Measurements from ENCODE around the gene TMEM121. TPM values are rescaled to one million over a fixed set of nuclear protein-coding genes. Genes with fewer than 3 reads are reported as not detected.
A peak's percentile ranks its signal among the peaks of the same experiment; 100 is the strongest.

Gene TMEM121
- total RNA-seq, 2 experiments from 2014 or later, result 11.5 to 11.9 TPM

DNA sequence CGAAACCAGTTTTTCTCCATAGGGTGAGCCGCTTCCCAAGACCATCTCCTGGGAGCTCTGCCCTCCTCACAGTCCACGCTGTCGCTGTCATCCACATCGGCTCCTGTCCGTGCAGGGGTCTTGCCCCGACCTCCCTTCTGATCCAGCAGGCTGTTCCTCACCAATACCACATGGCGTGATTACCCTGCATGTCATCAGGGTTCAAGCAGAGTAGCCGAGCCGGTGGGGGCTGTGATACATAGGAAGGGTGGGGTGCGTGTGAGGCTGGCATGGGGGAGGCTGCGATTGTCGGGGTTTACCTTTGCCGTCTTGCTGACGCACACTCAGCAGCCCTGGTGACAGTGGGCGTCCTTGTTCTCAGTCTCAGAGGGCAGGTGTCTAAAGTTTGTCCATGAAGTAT is 18.3 kb upstream of the TMEM121 start:
- Mint-ChIP-seq H3K36me3 (no peaks in the 10 kb centered on the region), H3K9me3 (ENCODE audit: low read depth) (no peaks in the 10 kb centered on the region), H3K4me3 (no peak overlapping the region), H3K27ac (no peak overlapping the region), H3K4me1 (peaks cover 3% of the 10 kb centered on the region), H3K27me3 (peaks cover 29% of the 10 kb centered on the region)
- CTCF ChIA-PET, result interaction anchor here (0.7 to 1.1 kb wide), 2 partner anchors 18 to 20 kb away, joined by 3 to 4 read pairs; no protein-coding TSS in a partner anchor
- DNase-seq (no peak), ATAC-seq (no peak)

DNA sequence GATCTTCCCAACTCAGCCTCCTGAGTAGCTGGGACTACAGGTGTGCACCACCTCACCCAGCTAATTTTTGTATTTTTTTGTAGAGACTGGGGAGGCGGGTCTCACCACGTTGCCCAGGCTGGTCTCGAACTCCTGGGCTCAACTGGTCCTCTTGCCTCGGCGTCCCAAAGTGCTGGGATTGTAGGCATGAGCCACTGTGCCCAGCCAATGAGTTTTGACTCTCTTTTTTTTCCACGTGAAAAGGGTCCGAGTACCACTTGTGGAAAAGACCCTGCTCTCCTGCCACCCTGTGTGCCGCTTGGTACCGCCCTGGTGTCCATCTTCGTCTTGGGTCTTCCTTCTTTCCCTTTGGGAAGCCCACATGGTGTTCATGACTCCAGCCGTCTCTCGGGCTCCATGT is 17.8 kb upstream of the TMEM121 start:
- peaks cover 3% of the 10 kb centered on the region for H3K4me1 Mint-ChIP-seq
- H3K4me3 Mint-ChIP-seq, result no peak overlapping the region
- H3K27ac Mint-ChIP-seq, result no peak overlapping the region
- no peaks in the 10 kb centered on the region for H3K9me3 Mint-ChIP-seq (ENCODE audit: low read depth)
- H3K36me3 Mint-ChIP-seq, result no peaks in the 10 kb centered on the region
- DNase-seq (no peak), ATAC-seq (no peak)
- peaks cover 29% of the 10 kb centered on the region for H3K27me3 Mint-ChIP-seq
- CTCF ChIA-PET, result no interaction called here

DNA sequence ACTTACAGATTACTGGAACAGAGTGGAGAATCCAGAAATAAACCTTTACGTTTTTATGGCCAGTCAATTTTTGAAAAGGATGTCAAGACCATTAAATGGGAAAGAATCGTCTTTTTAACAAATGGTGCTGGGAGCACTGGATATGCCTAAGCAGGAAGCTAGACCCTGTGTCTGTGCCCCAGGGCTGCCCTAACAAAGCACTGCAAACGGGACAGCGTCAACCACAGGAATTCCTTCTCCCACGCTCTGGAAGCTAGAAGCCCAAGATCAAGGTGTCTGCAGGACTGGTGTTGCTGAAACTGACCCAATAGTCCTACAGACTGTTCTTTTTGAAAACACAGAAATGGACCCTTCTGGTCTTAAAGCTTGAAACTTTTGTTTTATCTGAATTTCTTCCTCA is 9.3 kb upstream of the TMEM121 start:
- CTCF ChIA-PET, result no interaction called here
- no peak for ATAC-seq

DNA sequence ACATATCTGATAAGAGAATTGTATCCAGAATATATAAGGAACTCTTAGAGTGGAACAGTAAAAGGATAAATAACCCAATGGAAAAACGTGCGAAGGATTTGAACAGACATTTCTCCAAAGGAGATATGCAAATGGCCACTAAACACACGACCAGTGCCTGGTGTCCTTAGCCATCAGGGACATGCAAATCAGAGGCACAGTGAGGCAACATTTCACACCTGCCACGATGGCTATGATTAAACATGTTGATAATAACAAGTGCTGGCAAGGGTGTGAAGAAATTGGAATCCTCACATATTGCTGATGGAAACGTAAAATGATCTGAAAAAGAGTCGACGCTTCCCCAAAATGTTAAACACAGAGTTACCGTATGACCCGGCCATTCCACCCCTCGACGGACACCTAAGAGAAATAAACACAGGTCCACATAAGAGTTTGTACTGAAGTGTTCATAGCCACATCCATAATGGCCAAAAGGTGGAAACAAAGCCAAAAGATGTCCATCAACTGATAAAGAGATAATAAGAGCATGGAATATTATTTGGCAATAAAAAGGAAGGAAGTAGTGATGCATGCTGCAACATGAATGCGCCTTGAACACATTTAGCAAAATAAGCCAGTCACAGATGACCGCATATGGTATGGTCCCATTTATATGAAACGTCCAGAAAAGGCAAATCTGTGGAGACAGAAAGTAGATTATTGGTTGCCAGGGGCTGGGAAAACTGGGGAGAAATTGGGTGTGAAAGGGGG is 6.3 kb upstream of the TMEM121 start:
- no peaks in the 10 kb centered on the region for H3K36me3 Mint-ChIP-seq
- DNase-seq (no peak), ATAC-seq (no peak)
- no peak overlapping the region for H3K27ac Mint-ChIP-seq
- no peaks in the 10 kb centered on the region for H3K9me3 Mint-ChIP-seq (ENCODE audit: low read depth)
- H3K4me1 Mint-ChIP-seq, result no peaks in the 10 kb centered on the region
- CTCF ChIA-PET, result no interaction called here
- H3K4me3 Mint-ChIP-seq, result no peak overlapping the region
- H3K27me3 Mint-ChIP-seq, result peaks cover 56% of the 10 kb centered on the region

More for the DNA sequence above, 9.3 kb upstream of the TMEM121 start:
- no peak overlapping the region for H3K27ac Mint-ChIP-seq
- H3K4me3 Mint-ChIP-seq, result no peak overlapping the region
- H3K4me1 Mint-ChIP-seq, result no peaks in the 10 kb centered on the region
- no peaks in the 10 kb centered on the region for H3K36me3 Mint-ChIP-seq
- H3K27me3 Mint-ChIP-seq, result peaks cover 50% of the 10 kb centered on the region
- H3K9me3 Mint-ChIP-seq (ENCODE audit: low read depth), result no peaks in the 10 kb centered on the region
- DNase-seq, result no peak

DNA sequence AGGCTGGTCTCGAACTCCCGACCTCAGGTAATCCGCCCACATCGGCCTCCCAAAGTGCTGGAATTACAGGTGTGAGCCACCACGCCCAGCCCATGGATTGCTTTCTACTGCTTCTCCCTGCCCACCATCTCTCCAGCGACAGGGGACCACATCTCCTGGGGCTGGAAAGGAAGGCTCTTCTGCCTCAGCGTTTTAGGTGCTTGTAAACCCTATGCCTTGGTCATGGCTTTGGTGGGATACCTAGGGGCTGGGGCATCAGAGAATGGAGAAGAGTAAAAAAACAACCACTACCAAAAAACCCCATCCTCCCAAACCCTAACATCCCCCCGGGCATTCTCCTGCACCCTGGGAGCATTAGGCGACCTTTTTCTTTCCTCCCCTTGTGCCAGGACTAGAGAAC is 1.1 kb upstream of the TMEM121 start:
- H3K9me3 Mint-ChIP-seq (ENCODE audit: low read depth), result no peaks in the 10 kb centered on the region
- no peak overlapping the region for H3K27ac Mint-ChIP-seq
- peaks cover 13% of the 10 kb centered on the region for H3K4me1 Mint-ChIP-seq
- DNase-seq (no peak), ATAC-seq (no peak)
- CTCF ChIA-PET, result interaction anchor here (0.8 kb wide), 1 partner anchor 35 kb away, joined by 3 read pairs; no protein-coding TSS in a partner anchor
- peaks cover 26% of the 10 kb centered on the region for H3K27me3 Mint-ChIP-seq
- no peak overlapping the region for H3K4me3 Mint-ChIP-seq
- no peaks in the 10 kb centered on the region for H3K36me3 Mint-ChIP-seq

DNA sequence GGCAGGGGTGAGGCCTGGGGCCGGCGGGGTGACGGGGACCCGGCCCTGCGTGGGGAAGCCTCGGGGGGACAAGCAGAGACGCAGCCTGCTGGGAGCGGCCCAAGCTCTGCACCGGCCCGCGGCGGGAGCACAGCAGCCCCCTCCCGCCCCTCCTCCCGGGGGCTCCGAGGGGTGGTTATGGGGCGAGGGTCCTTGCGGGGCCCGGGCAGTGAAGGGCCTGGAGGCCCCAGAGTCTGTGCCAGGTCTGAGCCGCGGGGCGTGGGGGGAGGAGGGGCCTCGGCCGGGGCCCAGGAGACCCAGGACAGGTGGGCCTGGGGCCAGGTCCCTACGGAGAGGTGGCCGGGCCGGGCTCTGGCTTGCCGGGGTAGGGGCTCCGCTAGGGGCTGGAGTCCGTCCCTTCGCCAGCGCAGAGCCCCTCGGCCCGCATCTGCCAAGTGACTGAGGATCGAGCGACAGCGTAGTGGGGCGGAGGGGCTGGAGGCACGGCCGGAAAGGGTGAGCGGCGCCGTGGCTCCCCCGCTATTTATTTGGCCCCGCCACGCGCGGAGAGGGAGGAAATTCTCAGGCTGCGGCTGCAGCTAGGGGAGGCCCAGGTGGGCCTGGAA is 495 bp downstream of the TMEM121 start:
- no peaks in the 10 kb centered on the region for H3K9me3 Mint-ChIP-seq (ENCODE audit: low read depth)
- CTCF ChIA-PET, result interaction anchor here (1.3 to 4.5 kb wide), 2 partner anchors 45 to 152 kb away, joined by 4 to 42 read pairs; no protein-coding TSS in a partner anchor
- peaks cover 25% of the 10 kb centered on the region for H3K27me3 Mint-ChIP-seq
- peaks cover 19% of the 10 kb centered on the region for H3K4me1 Mint-ChIP-seq
- H3K4me3 Mint-ChIP-seq, result peak overlapping the region; percentile 61
- DNase-seq, result no peak
- H3K27ac Mint-ChIP-seq, result no peak overlapping the region
- H3K36me3 Mint-ChIP-seq, result no peaks in the 10 kb centered on the region
- ATAC-seq, result no peak

DNA sequence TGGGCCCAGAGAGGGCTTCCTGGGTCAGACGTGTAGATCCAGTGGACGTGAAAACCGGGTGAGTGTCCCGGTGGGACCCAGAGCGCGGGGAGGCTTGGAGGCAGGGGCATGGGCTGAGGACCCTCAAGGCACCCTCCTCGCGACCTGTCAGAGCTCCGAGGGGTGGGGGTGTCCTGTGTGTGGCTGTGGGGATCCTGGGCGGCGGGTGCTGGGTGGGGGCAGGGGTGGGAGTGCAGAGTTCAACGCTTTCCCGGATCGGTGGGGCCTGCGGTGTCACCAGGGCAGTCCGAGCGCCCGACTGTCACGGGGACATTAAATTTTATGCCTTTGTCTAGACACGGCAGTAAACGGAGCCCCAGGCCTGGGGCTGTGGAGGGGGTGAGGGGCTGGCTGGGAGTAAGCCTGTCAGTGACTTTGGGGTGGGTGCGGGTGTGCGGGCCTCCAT is 1.0 kb downstream of the TMEM121 start:
- ATAC-seq (no peak), DNase-seq (no peak)
- CTCF ChIA-PET, result interaction anchor here (1.3 to 4.5 kb wide), 4 partner anchors 35 to 156 kb away, joined by 4 to 42 read pairs (median 16); no protein-coding TSS in a partner anchor
- Mint-ChIP-seq H3K36me3 (no peaks in the 10 kb centered on the region), H3K4me3 (peak overlapping the region; percentile 61), H3K27me3 (peaks cover 25% of the 10 kb centered on the region), H3K27ac (peak overlapping the region; percentile 52), H3K9me3 (ENCODE audit: low read depth) (no peaks in the 10 kb centered on the region), H3K4me1 (peaks cover 21% of the 10 kb centered on the region)

DNA sequence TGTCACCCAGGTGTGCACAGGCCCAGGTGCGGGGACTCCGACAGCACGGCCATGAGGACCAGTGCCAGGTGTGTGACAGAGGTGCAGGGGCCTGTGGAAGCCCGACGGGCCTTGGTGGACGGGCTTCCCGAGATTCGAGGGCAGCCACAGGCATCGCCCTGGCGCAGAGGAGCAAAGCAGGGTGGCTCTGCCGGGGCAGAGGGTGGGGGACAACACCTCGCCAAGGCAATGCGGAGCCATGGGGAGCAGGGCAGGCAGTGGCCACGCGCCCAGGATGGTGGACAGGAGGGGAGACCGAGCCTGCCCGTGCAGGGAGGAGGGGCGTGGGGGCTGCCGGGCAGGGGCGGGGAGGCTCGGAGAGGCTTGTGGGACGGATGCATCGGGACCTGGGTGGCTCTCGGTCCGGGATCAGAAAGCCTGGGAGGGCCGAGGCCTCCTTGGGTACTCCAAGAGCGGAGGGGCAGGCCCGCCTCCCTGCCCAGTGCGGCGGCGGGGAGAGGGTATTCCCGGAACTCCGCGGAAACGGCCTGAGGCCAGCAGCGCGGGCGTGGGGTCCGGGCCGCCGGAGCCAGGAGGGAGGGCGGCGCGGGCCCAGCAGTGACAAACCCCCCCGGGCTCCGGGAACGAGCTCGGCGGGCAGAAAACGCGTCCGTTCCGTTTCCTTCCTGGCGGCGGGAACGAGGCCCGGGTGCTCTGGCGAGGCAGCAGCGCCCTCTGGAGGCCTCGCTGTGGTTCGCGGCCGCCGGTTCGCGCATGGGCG is 1.6 kb downstream of the TMEM121 start:
- peaks cover 23% of the 10 kb centered on the region for H3K27me3 Mint-ChIP-seq
- ATAC-seq, result peak; percentile 70
- peak overlapping the region; percentile 61 for H3K4me3 Mint-ChIP-seq
- peaks cover 21% of the 10 kb centered on the region for H3K4me1 Mint-ChIP-seq
- DNase-seq, result peak; percentile 85
- CTCF ChIA-PET, result interaction anchor here (0.7 to 5.5 kb wide), 20 partner anchors 10 to 441 kb away, joined by 3 to 42 read pairs (median 4); partner anchors contain the start of genes BRF1 and CRIP1
- H3K27ac Mint-ChIP-seq, result peak overlapping the region; percentile 52
- H3K36me3 Mint-ChIP-seq, result no peaks in the 10 kb centered on the region
- no peaks in the 10 kb centered on the region for H3K9me3 Mint-ChIP-seq (ENCODE audit: low read depth)

DNA sequence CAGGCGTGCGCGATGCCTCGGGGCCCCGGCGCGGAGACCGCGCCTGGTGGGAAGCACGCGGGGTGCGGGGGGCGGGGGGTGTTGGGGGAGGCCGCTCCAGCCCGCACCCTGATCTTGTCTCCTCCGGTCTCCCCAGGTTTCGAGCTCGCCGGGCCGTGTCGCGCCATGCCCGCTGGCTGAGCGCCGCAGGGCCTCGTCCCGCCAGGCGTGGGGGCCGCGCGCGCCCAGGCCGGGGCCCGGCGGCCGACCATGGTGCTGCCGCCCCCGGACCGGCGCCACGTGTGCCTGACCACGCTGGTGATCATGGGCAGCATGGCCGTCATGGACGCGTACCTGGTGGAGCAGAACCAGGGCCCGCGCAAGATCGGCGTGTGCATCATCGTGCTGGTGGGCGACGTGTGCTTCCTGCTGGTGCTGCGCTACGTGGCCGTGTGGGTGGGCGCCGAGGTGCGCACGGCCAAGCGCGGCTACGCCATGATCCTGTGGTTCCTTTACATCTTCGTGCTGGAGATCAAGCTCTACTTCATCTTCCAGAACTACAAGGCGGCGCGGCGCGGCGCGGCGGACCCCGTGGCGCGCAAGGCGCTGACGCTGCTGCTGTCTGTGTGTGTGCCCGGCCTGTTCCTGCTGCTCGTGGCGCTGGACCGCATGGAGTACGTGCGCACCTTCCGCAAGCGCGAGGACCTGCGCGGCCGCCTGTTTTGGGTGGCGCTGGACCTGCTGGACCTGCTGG is 2.4 kb downstream of the TMEM121 start:
- Mint-ChIP-seq H3K27ac (peak overlapping the region; percentile 87), H3K27me3 (peaks cover 18% of the 10 kb centered on the region), H3K9me3 (ENCODE audit: low read depth) (no peaks in the 10 kb centered on the region), H3K4me3 (peak overlapping the region; percentile 81), H3K36me3 (no peaks in the 10 kb centered on the region), H3K4me1 (peaks cover 21% of the 10 kb centered on the region)
- ATAC-seq (peak; percentile 9), DNase-seq (peak; percentile 52)
- CTCF ChIA-PET, result interaction anchor here (0.7 to 5.5 kb wide), 21 partner anchors 9 to 442 kb away, joined by 3 to 42 read pairs (median 4); partner anchors contain the start of genes BRF1 and CRIP1

DNA sequence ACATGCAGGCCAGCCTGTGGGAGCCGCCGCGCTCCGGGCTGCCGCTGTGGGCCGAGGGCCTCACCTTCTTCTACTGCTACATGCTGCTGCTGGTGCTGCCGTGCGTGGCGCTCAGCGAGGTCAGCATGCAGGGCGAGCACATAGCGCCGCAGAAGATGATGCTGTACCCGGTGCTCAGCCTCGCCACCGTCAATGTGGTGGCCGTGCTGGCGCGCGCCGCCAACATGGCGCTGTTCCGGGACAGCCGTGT is 2.9 kb downstream of the TMEM121 start:
- peak overlapping the region; percentile 81 for H3K4me3 Mint-ChIP-seq
- H3K9me3 Mint-ChIP-seq (ENCODE audit: low read depth), result no peaks in the 10 kb centered on the region
- peak overlapping the region; percentile 87 for H3K27ac Mint-ChIP-seq
- CTCF ChIA-PET, result interaction anchor here (1.2 to 5.5 kb wide), 7 partner anchors 8 to 177 kb away, joined by 4 to 42 read pairs (median 13); no protein-coding TSS in a partner anchor
- DNase-seq (no peak), ATAC-seq (peak; percentile 18)
- peaks cover 21% of the 10 kb centered on the region for H3K4me1 Mint-ChIP-seq
- no peaks in the 10 kb centered on the region for H3K36me3 Mint-ChIP-seq
- peaks cover 15% of the 10 kb centered on the region for H3K27me3 Mint-ChIP-seq

DNA sequence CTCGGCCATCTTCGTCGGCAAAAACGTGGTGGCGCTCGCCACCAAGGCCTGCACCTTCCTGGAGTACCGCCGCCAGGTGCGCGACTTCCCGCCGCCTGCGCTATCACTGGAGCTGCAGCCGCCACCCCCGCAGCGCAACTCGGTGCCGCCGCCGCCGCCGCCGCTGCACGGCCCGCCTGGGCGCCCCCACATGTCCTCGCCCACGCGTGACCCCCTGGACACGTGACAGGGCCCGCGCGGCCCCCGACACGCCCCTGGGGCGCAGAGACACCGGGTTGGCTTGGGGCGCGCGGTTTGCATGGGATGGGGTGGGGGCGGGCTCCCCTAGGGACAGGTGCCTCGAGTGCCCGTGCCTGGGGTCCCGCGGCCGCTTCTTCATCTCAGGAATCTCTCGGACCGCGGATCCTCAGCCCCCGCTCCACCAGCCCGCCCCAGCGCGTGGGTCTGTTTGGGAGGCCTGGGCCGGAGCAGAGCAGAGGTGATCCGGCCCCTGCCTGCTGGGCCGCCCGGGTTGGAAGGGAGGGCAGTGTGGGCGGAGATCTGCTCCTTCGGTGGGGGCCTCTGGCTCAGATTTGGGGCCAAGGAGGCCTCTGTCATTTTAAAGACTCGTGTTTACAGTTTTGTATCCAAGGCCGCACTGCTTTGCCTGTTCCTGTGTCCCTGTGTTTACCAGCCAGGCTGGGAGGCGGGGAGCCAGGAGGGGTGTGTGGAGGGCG is 3.3 kb downstream of the TMEM121 start:
- CTCF ChIA-PET, result interaction anchor here (1.0 to 5.5 kb wide), 9 partner anchors 8 to 178 kb away, joined by 3 to 42 read pairs (median 10); no protein-coding TSS in a partner anchor
- Mint-ChIP-seq H3K9me3 (ENCODE audit: low read depth) (no peaks in the 10 kb centered on the region), H3K36me3 (no peaks in the 10 kb centered on the region), H3K27ac (peak overlapping the region; percentile 87), H3K27me3 (peaks cover 10% of the 10 kb centered on the region), H3K4me3 (peak overlapping the region; percentile 81), H3K4me1 (peaks cover 21% of the 10 kb centered on the region)
- DNase-seq, result peak; percentile 74
- peak; percentile 18 for ATAC-seq
